Skeletal muscle satellite cell (primary cell): ENCODE results near the gene CRHR1.

Source experiments
- H3K27me3 ChIP-seq: 2 replicates; pipeline ENCODE4 v1.7.0; 2013; ENCODE audit warnings: low read length; ENCODE audit not compliant: control insufficient read depth, insufficient read depth
- H3K36me3 ChIP-seq: 2 replicates; pipeline ENCODE4 v1.7.0; 2013; ENCODE audit warnings: mild to moderate bottlenecking, control low read depth, low read length; ENCODE audit not compliant: insufficient read depth
- H3K4me1 ChIP-seq: 2 replicates; pipeline ENCODE4 v1.7.0; 2013; ENCODE audit warnings: low read length; ENCODE audit not compliant: control insufficient read depth, insufficient read depth
- H3K4me2 ChIP-seq: 2 replicates; pipeline ENCODE4 v1.7.0; 2013; ENCODE audit warnings: mild to moderate bottlenecking, low read length
- H3K4me3 ChIP-seq: 2 replicates; pipeline ENCODE4 v1.7.0; 2013; ENCODE audit warnings: low read length
- H3K9ac ChIP-seq: 2 replicates; pipeline ENCODE4 v1.7.0; 2013; ENCODE audit warnings: mild to moderate bottlenecking, low read depth, low read length, moderate library complexity
- H3K9me3 ChIP-seq: replicated peaks from 2 replicates; pipeline ENCODE4 v1.7.0; 2013; ENCODE audit warnings: mild to moderate bottlenecking, control low read depth, low read length

Gene CRHR1

DNA sequence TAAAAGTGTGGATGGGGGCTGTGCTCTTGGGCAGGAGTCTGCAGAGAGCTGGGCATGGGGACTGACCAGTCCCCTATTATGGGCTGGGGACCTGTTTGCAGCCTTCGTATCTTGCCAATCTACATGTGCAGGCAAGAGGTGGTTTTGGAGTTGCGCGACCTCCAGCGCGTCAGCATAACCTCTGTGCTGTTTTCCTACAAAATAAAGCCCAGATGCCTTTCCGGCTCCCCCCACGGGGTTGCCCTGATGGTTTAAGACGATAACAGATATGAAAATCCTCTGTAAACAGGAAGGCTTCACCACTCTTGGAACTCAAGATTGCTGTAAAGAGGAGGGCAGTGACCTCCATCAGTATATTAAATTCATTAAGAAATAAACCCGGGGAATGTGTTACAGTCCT is 44.1 kb downstream of the CRHR1 start:
- Histone ChIP-seq H3K27me3 (peaks cover 45% of the 10 kb centered on the region), H3K9ac (no peak overlapping the region), H3K4me1 (no peaks in the 10 kb centered on the region), H3K9me3 (no peaks in the 10 kb centered on the region), H3K36me3 (no peaks in the 10 kb centered on the region), H3K4me3 (no peak overlapping the region), H3K4me2 (no peak overlapping the region)

DNA sequence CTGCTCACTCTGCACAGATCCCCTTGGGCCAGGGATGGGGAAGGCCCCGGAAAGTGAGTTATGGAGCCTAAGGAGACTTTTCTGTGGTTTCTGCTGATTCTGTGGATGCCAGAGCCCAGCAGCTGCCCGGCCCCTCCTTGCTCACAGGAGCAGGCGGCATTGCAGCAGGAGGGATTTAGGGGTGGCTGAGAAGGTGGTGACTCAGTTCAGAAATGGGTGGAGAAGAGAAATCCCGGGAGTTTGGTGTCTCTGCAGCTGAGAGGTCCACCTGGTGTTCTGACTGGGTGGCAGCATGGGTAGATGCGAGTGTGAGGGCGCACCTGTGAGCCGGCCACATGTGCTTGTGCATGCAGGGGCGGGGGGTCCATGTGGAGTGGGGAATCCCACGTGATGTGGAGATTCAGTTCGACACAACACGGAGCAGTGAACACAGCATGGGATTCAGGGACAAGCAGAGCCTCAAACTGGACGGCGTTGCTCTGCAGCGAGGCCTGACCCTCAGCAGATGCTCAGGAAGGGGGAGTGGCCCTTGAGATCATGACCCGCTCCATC is 44.5 kb downstream of the CRHR1 start:
- Histone ChIP-seq H3K27me3 (peaks cover 45% of the 10 kb centered on the region), H3K4me1 (no peaks in the 10 kb centered on the region), H3K4me3 (no peak overlapping the region), H3K4me2 (no peak overlapping the region), H3K9me3 (no peaks in the 10 kb centered on the region), H3K36me3 (no peaks in the 10 kb centered on the region), H3K9ac (no peak overlapping the region)

DNA sequence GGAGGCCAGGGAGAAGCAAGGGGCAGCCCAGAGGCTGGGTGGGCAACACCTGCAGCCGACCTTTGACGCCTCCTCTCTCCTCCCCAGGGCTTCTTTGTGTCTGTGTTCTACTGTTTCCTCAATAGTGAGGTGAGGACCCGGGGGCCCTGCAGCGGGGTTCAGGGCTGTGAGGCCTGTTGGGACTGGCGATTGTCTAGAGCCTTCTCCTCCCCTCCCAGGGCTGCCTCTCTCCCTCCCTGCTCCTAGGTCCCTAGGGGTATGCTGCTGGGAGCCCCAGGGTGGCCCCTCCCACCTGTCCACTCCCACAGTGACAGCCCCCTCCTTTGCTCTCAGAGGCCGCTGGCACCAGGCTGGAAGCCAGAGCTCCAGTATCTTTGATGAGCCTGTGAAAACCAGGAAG is 49.8 kb downstream of the CRHR1 start:
- H3K9ac ChIP-seq = no peak overlapping the region
- H3K4me2 ChIP-seq = no peak overlapping the region
- no peaks in the 10 kb centered on the region for H3K9me3 ChIP-seq
- H3K4me1 ChIP-seq = no peaks in the 10 kb centered on the region
- H3K4me3 ChIP-seq = no peak overlapping the region
- no peaks in the 10 kb centered on the region for H3K36me3 ChIP-seq
- peaks cover 53% of the 10 kb centered on the region for H3K27me3 ChIP-seq

DNA sequence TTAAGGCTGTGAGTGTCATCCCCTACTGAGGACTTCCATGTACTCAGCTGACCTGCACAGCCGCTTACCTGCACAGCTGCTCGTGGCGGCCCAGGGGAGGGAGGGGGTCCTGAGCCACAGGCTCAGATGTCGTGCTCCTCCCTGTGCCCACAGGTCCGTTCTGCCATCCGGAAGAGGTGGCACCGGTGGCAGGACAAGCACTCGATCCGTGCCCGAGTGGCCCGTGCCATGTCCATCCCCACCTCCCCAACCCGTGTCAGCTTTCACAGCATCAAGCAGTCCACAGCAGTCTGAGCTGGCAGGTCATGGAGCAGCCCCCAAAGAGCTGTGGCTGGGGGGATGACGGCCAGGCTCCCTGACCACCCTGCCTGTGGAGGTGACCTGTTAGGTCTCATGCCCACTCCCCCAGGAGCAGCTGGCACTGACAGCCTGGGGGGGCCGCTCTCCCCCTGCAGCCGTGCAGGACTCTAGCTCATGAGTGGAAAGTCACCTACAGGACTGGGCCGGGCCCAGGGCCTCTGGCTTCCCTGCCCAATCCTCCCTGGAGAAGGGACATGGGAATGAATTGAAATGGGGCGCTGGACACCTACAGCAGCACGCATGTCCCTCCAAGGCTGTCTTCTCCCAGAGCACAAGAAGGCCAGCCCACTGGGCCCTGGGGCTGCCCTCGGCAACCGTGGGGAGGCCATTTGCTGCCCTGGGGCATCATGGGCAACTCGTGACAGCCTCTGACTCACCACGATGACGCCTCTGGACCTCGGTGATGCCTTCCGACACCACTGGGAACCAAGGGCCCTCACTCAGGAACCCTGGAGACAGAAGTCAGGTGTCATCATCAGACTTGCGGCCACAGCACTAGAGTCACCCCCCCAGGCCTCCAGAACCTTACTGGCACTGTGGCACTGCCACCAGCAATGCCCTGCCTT is 50.6 kb downstream of the CRHR1 start:
- Histone ChIP-seq H3K4me3 (no peak overlapping the region), H3K4me2 (no peak overlapping the region), H3K9ac (no peak overlapping the region), H3K27me3 (peaks cover 54% of the 10 kb centered on the region), H3K9me3 (no peaks in the 10 kb centered on the region), H3K36me3 (no peaks in the 10 kb centered on the region), H3K4me1 (no peaks in the 10 kb centered on the region)

DNA sequence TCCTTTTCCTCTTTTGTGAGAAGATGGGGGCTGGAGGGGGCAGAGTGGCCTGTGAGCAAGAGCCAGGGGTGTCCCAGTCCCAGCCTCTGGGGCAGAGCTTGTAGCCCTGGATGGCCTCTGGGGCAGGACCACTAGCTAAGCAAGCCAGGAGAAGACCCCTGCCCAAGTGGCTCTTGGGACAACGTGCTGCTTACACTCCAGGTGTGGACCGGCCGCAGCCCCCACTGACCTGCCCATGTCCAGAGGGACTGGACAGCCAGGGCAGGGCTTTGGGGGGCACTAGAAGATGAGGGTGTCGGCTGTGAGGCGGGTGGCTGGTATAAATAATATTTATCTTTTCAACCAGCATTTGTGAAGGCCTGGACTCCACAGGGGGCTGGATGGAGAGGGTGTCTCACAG is 51.4 kb downstream of the CRHR1 start:
- peaks cover 54% of the 10 kb centered on the region for H3K27me3 ChIP-seq
- no peaks in the 10 kb centered on the region for H3K36me3 ChIP-seq
- no peaks in the 10 kb centered on the region for H3K4me1 ChIP-seq
- H3K9me3 ChIP-seq = no peaks in the 10 kb centered on the region
- no peak overlapping the region for H3K9ac ChIP-seq
- no peak overlapping the region for H3K4me3 ChIP-seq
- H3K4me2 ChIP-seq = no peak overlapping the region

DNA sequence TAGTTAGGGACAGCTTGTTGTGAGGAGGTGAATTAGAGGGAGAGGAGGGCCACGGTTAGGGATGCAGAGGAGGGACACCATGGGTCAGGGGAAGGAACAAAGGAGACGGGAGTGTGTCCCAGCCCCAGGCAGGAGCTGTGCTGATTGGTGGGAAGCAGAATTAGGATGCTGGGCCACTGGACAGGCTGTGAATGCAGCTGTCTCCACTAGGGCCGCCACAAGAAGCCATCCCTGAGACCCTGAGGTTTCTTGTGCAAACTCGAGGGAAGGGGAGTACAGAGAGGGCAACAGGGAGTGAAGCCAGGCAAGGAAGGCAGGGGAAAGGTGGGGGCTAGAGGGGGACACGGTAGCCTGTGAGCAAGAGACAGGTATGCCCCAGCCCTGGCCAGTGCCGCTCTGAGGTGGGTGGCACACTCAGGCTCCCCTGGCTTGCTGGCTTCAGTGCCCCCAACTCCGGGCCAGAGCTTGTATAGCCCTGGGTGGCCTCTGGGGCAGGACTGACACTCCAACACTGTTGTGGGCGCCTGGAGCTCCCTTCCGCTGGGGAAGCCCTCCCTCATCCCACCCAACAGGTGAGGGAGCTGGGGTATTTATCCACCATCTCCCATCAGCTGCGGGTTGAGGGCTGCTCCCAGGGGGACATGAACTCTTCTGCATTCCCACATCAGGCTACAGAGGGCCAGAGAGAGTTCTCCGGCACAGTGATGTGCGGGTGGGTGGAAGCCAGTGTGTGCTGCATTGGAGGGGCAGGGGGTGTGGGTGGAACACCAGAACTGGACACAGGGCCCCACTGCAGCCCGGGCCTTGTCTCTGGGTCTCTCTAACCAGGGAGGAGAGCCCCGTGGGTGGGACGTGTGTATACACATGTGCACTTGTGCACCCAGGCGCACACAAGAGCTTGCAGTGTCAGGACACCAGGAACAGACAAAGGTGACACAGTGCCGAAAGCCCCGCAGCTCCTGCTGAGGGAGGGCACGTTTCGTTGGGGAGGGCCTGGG is 52.2 kb downstream of the CRHR1 start:
- Histone ChIP-seq H3K4me2 (no peak overlapping the region), H3K4me1 (no peaks in the 10 kb centered on the region), H3K9me3 (no peaks in the 10 kb centered on the region), H3K4me3 (no peak overlapping the region), H3K27me3 (peaks cover 47% of the 10 kb centered on the region), H3K36me3 (no peaks in the 10 kb centered on the region), H3K9ac (no peak overlapping the region)

DNA sequence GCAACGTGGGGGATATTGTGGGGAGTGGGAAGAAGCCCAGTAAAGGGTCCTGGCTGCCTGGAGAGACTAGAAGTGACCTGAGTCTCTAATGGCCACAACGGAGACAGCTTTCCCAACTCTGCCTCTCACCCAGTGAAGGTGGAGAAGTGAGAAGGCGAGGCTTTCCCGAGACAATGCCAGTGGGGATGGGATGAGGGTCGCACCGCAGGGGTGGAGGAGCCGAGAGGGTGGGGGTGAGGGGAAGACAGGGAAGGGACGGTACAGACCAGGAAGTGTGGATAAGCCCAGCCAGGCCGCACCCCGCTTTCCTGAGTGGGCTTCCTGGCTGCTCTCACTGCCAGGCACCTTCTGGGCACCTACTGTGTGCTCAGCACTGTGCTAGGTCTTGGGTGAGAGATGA is 53.1 kb downstream of the CRHR1 start:
- Histone ChIP-seq H3K36me3 (no peaks in the 10 kb centered on the region), H3K9me3 (no peaks in the 10 kb centered on the region), H3K4me3 (no peak overlapping the region), H3K27me3 (peaks cover 43% of the 10 kb centered on the region), H3K9ac (no peak overlapping the region), H3K4me2 (no peak overlapping the region), H3K4me1 (no peaks in the 10 kb centered on the region)

DNA sequence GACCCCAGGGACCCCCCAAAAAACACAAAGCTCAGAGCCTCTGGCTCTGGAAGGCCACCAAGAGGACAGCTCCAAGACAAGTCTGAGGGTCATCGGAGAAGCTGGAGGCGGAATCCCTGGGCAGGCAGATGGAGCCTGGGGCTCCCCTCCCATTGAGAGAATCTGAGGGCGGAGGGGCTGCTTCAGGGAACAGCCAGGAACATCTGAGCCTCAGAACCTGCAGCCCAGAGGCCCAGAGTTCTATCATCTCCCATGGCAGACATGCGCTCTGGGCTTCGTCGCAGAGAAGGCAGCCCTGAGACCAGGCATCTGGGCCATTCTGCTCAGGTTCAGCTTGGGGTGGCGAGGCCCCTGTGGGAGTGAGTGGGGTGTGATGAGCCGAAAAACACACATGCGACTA is 53.5 kb downstream of the CRHR1 start:
- no peaks in the 10 kb centered on the region for H3K4me1 ChIP-seq
- no peaks in the 10 kb centered on the region for H3K9me3 ChIP-seq
- no peak overlapping the region for H3K9ac ChIP-seq
- no peak overlapping the region for H3K4me2 ChIP-seq
- H3K4me3 ChIP-seq = no peak overlapping the region
- peaks cover 39% of the 10 kb centered on the region for H3K27me3 ChIP-seq
- H3K36me3 ChIP-seq = no peaks in the 10 kb centered on the region

DNA sequence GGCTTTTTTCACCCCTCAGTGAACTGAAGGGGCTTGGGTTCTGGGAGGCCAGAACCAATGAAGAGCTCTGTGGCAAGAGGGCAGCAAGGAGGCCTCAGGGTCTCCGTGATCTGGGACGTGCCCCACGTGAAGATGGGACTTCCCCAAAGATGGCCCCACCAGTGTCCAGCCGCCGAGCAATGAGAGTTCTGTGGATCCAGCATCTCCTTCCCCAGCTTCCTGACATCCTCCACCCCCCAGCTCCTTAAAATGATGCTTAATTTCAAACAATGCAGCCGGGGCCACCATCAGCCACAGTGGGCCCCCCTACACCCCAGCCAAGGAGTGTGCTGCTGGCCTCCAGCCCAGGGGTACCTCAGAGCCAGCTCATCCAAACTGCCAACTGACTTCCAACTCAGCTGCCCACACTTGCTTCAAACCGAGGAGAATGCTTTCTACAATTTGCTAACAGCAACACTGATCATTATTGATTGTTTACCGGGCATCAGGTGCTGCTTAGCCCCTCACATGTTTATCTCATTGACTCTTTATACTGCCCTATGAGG is 54.7 kb downstream of the CRHR1 start:
- no peak overlapping the region for H3K9ac ChIP-seq
- no peaks in the 10 kb centered on the region for H3K4me1 ChIP-seq
- no peak overlapping the region for H3K4me2 ChIP-seq
- H3K36me3 ChIP-seq = no peaks in the 10 kb centered on the region
- H3K4me3 ChIP-seq = no peak overlapping the region
- peaks cover 35% of the 10 kb centered on the region for H3K27me3 ChIP-seq
- H3K9me3 ChIP-seq = no peaks in the 10 kb centered on the region

DNA sequence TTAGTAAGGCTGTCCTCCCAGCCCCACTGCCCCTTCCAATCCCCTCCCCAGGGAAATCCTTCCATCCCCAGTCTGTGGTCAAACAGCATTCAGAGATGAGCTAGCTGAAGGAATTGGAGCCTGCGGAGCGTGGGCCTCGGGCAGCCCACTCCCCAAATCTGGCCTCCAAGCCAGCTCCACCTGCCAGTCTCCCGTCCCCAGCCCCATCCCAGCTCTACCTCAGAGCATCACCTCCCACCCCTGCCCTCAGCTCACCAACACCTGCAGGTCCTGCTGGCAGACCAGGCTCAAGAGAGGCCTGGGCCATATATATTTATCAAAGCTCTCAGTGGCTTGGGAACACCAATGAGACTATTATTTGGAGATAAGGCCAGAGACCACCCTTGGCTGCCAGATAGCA is 55.3 kb downstream of the CRHR1 start:
- Histone ChIP-seq H3K9ac (no peak overlapping the region), H3K36me3 (no peaks in the 10 kb centered on the region), H3K27me3 (peaks cover 37% of the 10 kb centered on the region), H3K9me3 (no peaks in the 10 kb centered on the region), H3K4me3 (no peak overlapping the region), H3K4me1 (no peaks in the 10 kb centered on the region), H3K4me2 (no peak overlapping the region)

DNA sequence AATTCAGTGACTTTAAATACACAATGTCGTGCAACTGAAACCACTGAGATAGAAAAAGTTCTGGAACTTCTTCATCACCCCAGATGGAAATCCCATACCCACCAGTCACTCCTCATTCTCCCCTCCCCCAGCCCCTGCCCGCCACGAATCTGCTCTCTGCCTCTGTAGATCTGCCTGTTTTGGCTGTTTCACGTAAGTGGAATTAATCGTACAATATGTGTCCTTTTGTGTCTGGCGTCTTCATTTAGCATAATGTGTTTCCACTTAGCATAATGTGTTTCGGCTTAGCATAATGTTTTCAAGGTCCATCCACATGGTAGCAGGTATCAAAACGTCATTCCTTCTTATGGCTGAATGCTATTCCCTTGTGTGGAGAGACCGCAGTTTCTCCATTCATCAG is 57.1 kb downstream of the CRHR1 start:
- Histone ChIP-seq H3K4me2 (no peak overlapping the region), H3K4me1 (no peaks in the 10 kb centered on the region), H3K4me3 (no peak overlapping the region), H3K9ac (no peak overlapping the region), H3K27me3 (peaks cover 28% of the 10 kb centered on the region), H3K36me3 (no peaks in the 10 kb centered on the region), H3K9me3 (no peaks in the 10 kb centered on the region)
